SH-SY5Y (cell line): ENCODE measurements around the gene SHMT1.

ENCODE experiments used
- GATA2 ChIP-seq: IDR thresholded peaks from 2 replicates; pipeline ENCODE4 v1.6.1; 2011; ENCODE audit warnings: mild to moderate bottlenecking, low read depth, low read length
- GATA3 ChIP-seq: IDR thresholded peaks from 2 replicates; pipeline ENCODE4 v1.6.1; 2011; ENCODE audit warnings: low read depth, mild to moderate bottlenecking, low read length, moderate library complexity

DNA sequence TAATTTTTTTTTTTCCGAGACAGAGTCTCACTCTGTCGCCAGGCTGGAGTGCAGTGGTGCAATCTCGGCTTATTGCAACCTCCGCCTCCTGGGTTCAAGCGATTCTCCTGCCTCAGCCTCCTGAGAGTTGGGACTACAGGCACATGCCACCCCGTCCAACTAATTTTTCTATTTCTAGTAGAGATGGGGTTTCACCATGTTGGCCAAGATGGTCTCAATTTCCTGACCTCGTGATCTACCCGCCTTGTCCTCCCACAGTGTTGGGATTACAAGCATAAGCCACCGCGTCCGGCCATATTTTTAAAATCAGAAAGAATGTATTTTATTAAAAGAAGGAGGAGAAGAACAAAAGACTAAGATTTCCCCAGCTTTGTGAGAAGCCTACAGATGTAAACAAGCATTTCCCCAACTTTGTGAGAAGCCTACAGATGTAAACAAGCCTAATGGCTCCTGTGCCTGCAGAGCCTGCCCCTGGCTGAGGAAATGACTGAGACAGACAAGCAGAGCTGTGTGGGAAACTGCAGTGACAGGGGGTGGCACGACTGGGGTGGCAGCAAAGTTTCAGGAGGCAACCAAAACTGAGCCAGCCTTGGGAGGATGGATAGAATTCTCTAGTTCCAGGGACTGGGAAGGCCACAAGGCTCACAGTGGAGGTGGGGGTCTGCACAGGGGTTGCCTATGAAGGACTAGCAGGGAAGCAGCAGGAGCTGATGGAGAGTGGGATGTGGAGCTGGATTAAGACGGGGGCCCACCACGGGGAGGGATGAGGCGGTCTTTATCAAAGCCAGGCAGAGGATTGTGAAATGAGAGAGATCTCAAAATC lies 71.4 kb downstream of the SHMT1 start:
- TF ChIP-seq GATA2 (no peak), GATA3 (no peak)
